Measurements from ENCODE around the gene SLC9A3.

SLC9A3 gene

DNA sequence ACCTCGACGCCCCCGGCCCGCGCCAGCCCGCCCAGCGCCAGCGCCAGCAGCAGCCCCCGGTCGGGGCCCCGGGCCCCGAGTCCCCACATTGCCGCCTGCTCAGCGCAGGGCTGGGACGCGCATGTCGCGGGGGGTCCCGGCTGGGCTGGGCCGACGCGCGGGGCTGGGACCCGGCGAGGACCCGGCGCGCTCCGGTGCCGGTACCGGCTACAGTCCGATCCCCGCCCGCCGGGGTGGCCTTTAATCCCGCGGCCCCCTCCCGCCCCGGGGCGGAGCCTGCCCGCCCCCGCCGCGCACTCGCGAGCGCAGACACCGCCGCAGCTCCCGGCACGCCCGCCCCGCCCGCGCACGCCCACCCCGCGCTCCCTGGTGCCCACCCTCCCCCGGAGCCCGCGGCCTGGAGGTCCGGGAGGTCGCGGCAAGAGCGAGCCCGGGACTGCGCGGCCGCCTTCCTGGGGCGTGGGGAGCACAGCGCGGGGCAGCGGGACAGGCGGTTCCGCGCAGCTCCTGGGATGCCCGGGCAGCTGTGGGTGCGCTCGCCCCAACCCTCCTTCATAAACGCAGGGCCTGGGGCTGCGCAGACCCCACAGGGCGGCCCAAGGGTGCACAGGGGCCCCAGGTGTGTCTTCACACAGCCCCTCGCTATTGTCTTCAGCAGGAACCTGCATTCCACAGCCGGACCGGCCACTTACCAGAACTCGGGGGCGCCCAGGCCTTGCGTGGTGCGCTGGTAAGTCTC, at the start of gene SLC9A3:
Gene SLC9A3, minus strand, starts transcription at position 216 of the 739 bp plus-strand sequence.
- Histone ChIP-seq H3K27me3 (ENCODE audit: control insufficient read depth in 1 of 2, insufficient read depth in 2 of 2, low read length in 2 of 2) (peaks cover 18 to 82% of the 10 kb centered on the region in 2 donors), H3K4me3 (ENCODE audit: low read depth in 1 of 2, low read length in 2 of 2) (no peak within 1 kb of the TSS), H3K4me1 (ENCODE audit: insufficient read depth, low read length) (no peaks in the 10 kb centered on the region), H3K36me3 (ENCODE audit: insufficient read depth, low read length) (no peaks in the 10 kb centered on the region), H3K9me3 (ENCODE audit: low read length) (no peaks in the 10 kb centered on the region), H3K9ac (ENCODE audit: low read length) (no peak within 1 kb of the TSS), H3K27ac (ENCODE audit: low read depth, low read length) (no peak within 1 kb of the TSS)

DNA sequence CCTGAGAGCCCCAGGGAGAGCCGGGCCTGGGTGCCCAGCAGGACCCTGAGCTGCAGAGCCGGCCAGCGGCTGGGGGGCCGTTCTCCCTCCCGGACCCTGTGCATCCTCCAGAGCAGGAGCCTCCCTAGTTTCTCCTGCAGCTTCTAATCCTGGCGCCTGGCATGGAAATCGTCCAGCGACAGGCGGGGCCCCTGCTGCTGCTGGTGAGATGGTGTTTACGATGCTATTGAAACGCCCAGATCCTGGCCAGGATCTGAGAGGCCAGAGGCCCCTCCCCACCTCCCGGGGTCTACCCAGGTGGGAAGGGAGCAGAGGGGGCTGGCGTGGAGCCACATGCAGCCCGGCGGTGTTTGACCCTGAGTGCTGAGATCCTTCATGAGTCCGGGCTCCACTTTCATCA, 49.7 kb upstream of the SLC9A3 start:
- Histone ChIP-seq H3K27me3 (ENCODE audit: control insufficient read depth in 1 of 2, insufficient read depth in 2 of 2, low read length in 2 of 2) (peaks cover 0 to 23% of the 10 kb centered on the region in 2 donors), H3K4me1 (ENCODE audit: insufficient read depth, low read length) (no peaks in the 10 kb centered on the region), H3K4me3 (ENCODE audit: low read depth in 1 of 2, low read length in 2 of 2) (no peak overlapping the region), H3K27ac (ENCODE audit: low read depth, low read length) (no peak overlapping the region), H3K9me3 (ENCODE audit: low read length) (no peaks in the 10 kb centered on the region), H3K9ac (ENCODE audit: low read length) (no peak overlapping the region), H3K36me3 (ENCODE audit: insufficient read depth, low read length) (no peaks in the 10 kb centered on the region)

DNA sequence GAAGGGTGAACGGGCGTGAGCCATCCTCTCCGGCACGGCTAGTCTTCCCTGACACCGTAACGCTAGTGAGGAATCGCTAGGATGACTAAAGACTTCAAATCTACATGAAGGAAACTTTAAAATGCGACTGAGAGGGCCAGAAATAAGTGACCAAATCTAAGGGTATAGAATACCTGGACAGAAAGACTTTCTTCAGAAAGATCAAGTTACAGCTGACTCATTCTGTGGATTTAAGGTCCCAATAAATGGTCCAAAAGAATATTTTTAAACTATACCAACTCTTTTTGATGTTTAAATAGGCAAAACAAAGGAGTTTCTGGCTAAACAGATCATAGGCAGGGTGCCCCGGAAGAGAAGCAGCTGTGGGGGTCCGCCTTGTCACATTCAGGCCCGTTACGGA, 49.0 kb upstream of the SLC9A3 start:
- Histone ChIP-seq H3K4me1 (ENCODE audit: insufficient read depth, low read length) (no peaks in the 10 kb centered on the region), H3K9me3 (ENCODE audit: low read length) (no peaks in the 10 kb centered on the region), H3K27me3 (ENCODE audit: control insufficient read depth in 1 of 2, insufficient read depth in 2 of 2, low read length in 2 of 2) (peaks cover 0 to 31% of the 10 kb centered on the region in 2 donors), H3K4me3 (ENCODE audit: low read depth in 1 of 2, low read length in 2 of 2) (no peak overlapping the region), H3K27ac (ENCODE audit: low read depth, low read length) (no peak overlapping the region), H3K9ac (ENCODE audit: low read length) (no peak overlapping the region), H3K36me3 (ENCODE audit: insufficient read depth, low read length) (no peaks in the 10 kb centered on the region)

DNA sequence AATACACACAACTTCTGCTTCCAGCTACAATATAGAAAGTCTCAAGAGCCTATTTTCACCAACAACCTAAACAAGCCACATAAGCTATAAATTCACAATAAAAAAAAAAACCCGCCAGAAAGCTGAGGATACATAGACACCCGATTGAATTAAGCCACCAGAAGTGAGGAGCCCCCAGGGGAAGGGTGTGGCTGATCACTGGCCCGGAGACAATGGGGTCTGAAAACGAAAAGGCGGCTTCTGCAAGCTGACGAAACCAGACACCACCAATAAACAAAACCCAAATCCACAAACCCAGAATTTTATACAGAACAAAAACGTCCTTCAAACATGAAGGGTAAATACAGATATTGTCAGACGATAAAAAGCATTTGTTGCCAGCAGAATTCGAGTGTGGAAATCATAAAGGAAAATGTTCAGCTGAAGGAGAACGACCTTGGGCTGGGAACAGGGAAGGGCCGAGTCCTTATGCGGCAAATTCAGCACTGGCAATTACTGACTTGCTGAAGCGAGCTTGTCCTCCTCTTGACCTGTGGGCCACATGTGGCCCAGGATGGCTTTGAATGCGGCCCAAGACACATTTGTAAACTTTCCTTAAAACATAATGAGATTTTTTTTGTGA, 48.3 kb upstream of the SLC9A3 start:
- H3K27ac ChIP-seq (ENCODE audit: low read depth, low read length), result no peak overlapping the region
- H3K9ac ChIP-seq (ENCODE audit: low read length), result no peak overlapping the region
- H3K27me3 ChIP-seq (ENCODE audit: control insufficient read depth in 1 of 2, insufficient read depth in 2 of 2, low read length in 2 of 2), result peaks cover 0 to 36% of the 10 kb centered on the region in 2 donors

DNA sequence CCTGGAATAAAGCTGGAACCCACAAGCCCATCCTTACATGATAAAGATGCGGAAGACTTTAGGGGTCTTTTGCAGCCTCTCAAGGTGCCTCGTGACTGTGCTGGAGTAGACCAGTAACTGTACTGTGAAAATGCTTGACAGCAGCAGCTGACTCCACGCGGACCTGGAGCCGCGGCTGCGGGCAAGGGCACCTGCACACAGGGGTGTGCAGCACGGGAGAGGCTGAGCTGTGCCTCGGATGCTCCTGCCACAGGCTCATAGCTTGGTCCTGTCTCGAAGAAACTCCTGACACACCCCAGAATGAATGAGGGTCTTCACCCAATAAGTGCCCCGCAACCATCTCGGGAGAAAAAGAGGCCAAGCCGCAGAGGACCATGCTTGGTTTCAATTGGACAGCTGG, 47.5 kb upstream of the SLC9A3 start:
- Histone ChIP-seq H3K9ac (ENCODE audit: low read length) (no peak overlapping the region), H3K27ac (ENCODE audit: low read depth, low read length) (no peak overlapping the region), H3K4me1 (ENCODE audit: insufficient read depth, low read length) (no peaks in the 10 kb centered on the region), H3K4me3 (ENCODE audit: low read depth in 1 of 2, low read length in 2 of 2) (no peak overlapping the region), H3K36me3 (ENCODE audit: insufficient read depth, low read length) (no peaks in the 10 kb centered on the region), H3K27me3 (ENCODE audit: control insufficient read depth in 1 of 2, insufficient read depth in 2 of 2, low read length in 2 of 2) (peaks cover 0 to 42% of the 10 kb centered on the region in 2 donors), H3K9me3 (ENCODE audit: low read length) (no peaks in the 10 kb centered on the region)

More for the DNA sequence above, 48.3 kb upstream of the SLC9A3 start:
- Histone ChIP-seq H3K36me3 (ENCODE audit: insufficient read depth, low read length) (no peaks in the 10 kb centered on the region), H3K4me1 (ENCODE audit: insufficient read depth, low read length) (no peaks in the 10 kb centered on the region), H3K4me3 (ENCODE audit: low read depth in 1 of 2, low read length in 2 of 2) (no peak overlapping the region), H3K9me3 (ENCODE audit: low read length) (no peaks in the 10 kb centered on the region)

DNA sequence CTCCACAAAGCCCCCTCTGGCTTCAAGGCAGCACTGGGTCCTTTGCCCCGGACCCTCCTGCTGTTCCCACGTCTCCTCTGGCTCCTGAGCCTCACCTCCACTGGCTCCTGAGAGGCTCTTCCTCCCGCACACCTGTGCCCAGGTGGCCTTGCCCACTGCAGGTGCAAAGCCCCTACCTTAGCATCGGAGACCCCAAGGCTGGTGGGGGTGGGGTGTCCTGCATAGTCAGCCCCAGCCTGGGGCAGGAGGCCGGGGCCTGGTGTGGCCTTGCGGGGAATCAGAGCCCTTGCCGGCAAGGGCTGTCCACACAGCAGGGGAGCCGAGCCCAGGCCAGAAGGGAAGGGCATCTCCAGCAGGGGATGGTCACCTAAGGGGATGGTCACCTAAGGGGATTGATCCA, 46.6 kb upstream of the SLC9A3 start:
- Histone ChIP-seq H3K4me3 (ENCODE audit: low read depth in 1 of 2, low read length in 2 of 2) (no peak overlapping the region), H3K27ac (ENCODE audit: low read depth, low read length) (no peak overlapping the region), H3K9ac (ENCODE audit: low read length) (no peak overlapping the region), H3K4me1 (ENCODE audit: insufficient read depth, low read length) (no peaks in the 10 kb centered on the region), H3K27me3 (ENCODE audit: control insufficient read depth in 1 of 2, insufficient read depth in 2 of 2, low read length in 2 of 2) (peaks cover 0 to 50% of the 10 kb centered on the region in 2 donors), H3K9me3 (ENCODE audit: low read length) (no peaks in the 10 kb centered on the region), H3K36me3 (ENCODE audit: insufficient read depth, low read length) (no peaks in the 10 kb centered on the region)

DNA sequence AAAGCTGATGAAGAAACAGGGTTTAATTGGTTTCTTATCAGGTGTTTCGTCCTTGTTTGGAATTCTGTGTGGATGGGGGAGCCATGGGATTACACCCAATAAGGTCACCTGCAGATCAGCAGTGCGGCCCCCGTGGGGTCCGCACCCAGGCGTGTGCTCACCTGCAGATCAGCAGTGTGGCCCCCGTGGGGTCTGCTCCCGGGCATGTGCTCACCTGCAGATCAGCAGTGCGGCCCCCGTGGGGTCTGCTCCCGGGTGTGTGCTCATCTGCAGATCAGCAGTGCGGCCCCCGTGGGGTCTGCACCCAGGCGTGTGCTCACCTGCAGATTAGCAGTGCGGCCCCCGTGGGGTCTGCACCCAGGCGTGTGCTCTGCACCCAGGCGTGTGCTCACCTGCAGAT, 46.2 kb upstream of the SLC9A3 start:
- no peaks in the 10 kb centered on the region for H3K36me3 ChIP-seq (ENCODE audit: insufficient read depth, low read length)
- H3K27ac ChIP-seq (ENCODE audit: low read depth, low read length), result no peak overlapping the region
- H3K9ac ChIP-seq (ENCODE audit: low read length), result no peak overlapping the region
- H3K4me3 ChIP-seq (ENCODE audit: low read depth in 1 of 2, low read length in 2 of 2), result no peak overlapping the region
- no peaks in the 10 kb centered on the region for H3K4me1 ChIP-seq (ENCODE audit: insufficient read depth, low read length)
- H3K27me3 ChIP-seq (ENCODE audit: control insufficient read depth in 1 of 2, insufficient read depth in 2 of 2, low read length in 2 of 2), result peaks cover 0 to 55% of the 10 kb centered on the region in 2 donors
- H3K9me3 ChIP-seq (ENCODE audit: low read length), result no peaks in the 10 kb centered on the region

DNA sequence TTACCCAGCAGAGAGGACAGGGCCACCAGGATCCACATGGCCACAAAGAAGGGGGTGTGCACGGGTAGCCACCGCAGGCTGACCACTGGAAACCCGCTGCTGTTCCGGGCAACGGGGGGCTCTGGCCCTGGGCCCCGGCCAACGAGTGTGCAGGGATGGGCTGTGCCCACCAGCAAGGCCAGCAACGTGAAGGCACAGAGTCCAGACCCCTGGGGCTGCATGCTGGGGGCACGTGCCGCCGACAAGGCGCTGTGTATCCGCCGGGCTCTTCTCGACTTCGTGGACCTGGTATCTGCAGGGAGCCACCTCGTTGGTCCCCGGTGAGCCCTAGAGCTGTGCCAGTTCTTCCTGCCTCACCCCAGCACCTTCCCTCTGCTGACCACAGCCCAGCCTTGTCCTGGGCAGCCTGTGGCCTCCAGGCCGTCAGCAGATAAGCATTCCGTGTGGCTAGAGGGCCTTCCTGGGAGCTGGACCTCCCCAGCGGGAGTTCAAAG, 45.7 kb upstream of the SLC9A3 start:
- Histone ChIP-seq H3K27ac (ENCODE audit: low read depth, low read length) (no peak overlapping the region), H3K36me3 (ENCODE audit: insufficient read depth, low read length) (no peaks in the 10 kb centered on the region), H3K4me3 (ENCODE audit: low read depth in 1 of 2, low read length in 2 of 2) (no peak overlapping the region), H3K27me3 (ENCODE audit: control insufficient read depth in 1 of 2, insufficient read depth in 2 of 2, low read length in 2 of 2) (peaks cover 0 to 57% of the 10 kb centered on the region in 2 donors), H3K4me1 (ENCODE audit: insufficient read depth, low read length) (no peaks in the 10 kb centered on the region), H3K9me3 (ENCODE audit: low read length) (no peaks in the 10 kb centered on the region), H3K9ac (ENCODE audit: low read length) (no peak overlapping the region)

DNA sequence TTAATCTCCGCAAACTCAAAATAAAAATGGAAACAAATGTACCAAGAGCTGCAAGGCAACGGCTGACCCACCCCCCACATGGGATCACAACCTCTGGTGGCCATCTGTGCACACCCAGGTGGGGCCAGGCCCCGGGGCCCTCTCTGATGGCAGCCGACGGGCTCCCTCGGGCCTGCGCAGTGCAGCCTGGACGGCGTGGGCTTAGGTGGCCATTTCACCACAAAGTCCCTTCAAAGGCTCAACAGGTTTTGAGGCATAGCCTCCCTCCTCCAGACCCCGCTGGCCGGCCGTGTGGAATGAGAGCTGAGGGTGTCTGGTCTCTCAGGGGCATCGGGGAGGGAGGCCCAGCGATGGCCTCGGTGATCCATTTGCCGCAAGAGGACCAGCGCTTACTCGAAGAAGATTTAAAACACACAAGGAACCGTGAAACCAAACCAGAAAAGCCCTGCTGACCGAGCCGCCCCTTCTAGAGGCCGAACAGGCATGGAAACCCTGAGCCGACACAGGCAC, 45.2 kb upstream of the SLC9A3 start:
- no peaks in the 10 kb centered on the region for H3K9me3 ChIP-seq (ENCODE audit: low read length)
- no peaks in the 10 kb centered on the region for H3K4me1 ChIP-seq (ENCODE audit: insufficient read depth, low read length)
- H3K27ac ChIP-seq (ENCODE audit: low read depth, low read length), result no peak overlapping the region
- no peaks in the 10 kb centered on the region for H3K36me3 ChIP-seq (ENCODE audit: insufficient read depth, low read length)
- no peak overlapping the region for H3K9ac ChIP-seq (ENCODE audit: low read length)
- H3K4me3 ChIP-seq (ENCODE audit: low read depth in 1 of 2, low read length in 2 of 2), result no peak overlapping the region
- H3K27me3 ChIP-seq (ENCODE audit: control insufficient read depth in 1 of 2, insufficient read depth in 2 of 2, low read length in 2 of 2), result peaks cover 0 to 57% of the 10 kb centered on the region in 2 donors

DNA sequence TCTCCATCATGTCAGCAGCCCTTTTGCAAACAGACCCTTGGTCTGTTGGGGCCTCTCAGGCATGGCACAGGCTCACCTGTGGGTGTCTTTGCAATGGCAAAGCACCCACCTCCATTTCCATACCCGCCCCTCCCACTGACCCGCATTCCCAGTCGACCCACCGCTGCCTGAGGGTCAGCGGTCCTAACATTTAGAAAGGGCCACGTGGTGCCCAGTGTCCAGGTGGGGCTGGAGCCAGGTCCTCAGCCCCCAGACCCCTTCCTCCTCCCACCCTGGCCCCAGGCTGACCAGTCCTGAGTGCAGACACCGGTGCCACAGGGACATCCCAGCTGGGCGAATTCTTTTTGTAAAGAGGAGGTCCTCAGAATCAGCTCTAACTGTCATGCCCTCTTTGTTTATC, 44.6 kb upstream of the SLC9A3 start:
- Histone ChIP-seq H3K4me3 (ENCODE audit: low read depth in 1 of 2, low read length in 2 of 2) (no peak overlapping the region), H3K9ac (ENCODE audit: low read length) (no peak overlapping the region), H3K36me3 (ENCODE audit: insufficient read depth, low read length) (no peaks in the 10 kb centered on the region), H3K9me3 (ENCODE audit: low read length) (no peaks in the 10 kb centered on the region), H3K4me1 (ENCODE audit: insufficient read depth, low read length) (no peaks in the 10 kb centered on the region), H3K27ac (ENCODE audit: low read depth, low read length) (no peak overlapping the region), H3K27me3 (ENCODE audit: control insufficient read depth in 1 of 2, insufficient read depth in 2 of 2, low read length in 2 of 2) (peaks cover 0 to 53% of the 10 kb centered on the region in 2 donors)

DNA sequence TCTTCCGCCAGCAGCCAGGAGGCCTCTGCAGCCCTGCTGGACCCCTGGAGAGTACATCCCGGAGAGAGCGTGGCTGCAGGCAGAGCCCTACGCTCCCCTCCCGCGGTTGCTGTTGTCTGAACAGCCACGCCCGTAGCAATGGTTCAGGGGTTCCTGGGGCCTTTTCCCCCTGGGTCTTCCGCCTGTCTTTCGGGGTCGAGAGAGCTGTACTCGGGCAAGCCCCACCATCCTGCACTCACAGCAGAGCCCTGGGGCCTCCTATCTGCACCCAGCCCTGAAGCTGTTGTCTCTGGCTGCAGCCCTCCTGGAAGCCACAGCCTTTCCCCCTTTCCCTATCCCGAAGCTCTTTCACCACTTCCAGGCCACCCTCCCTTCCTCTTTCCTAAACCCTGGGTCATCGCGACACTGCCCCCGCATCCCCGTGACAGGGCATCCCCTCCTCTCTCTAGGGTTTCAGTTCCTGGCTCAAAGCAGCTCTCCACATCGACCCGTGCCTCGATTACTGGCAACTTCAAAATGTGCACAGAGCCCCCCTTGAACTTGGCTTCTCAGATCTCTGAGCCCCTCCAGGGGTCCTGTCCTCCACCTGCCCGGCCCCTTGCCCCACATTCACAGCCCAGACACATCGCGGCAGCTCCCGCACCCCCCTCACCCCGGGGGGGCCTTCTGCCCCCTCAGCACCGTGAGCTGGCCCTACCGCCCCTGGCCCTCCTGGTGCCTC, 44.0 kb upstream of the SLC9A3 start:
- Histone ChIP-seq H3K27me3 (ENCODE audit: control insufficient read depth in 1 of 2, insufficient read depth in 2 of 2, low read length in 2 of 2) (peaks cover 0 to 52% of the 10 kb centered on the region in 2 donors), H3K27ac (ENCODE audit: low read depth, low read length) (no peak overlapping the region), H3K9ac (ENCODE audit: low read length) (no peak overlapping the region), H3K9me3 (ENCODE audit: low read length) (no peaks in the 10 kb centered on the region), H3K36me3 (ENCODE audit: insufficient read depth, low read length) (no peaks in the 10 kb centered on the region), H3K4me1 (ENCODE audit: insufficient read depth, low read length) (no peaks in the 10 kb centered on the region), H3K4me3 (ENCODE audit: low read depth in 1 of 2, low read length in 2 of 2) (no peak overlapping the region)
